Cardiac muscle cell (in vitro differentiated cells and primary cell): Measurements from ENCODE around the gene DCHS2. TPM values are rescaled to one million over a fixed set of nuclear protein-coding genes. Genes with fewer than 3 reads are reported as not detected.

Experiments used
- DNase-seq, 2 donors: peaks; one replicate each; pipeline versions ENCODE4 v3.0.0 to v3.0.0-alpha.2; 2010 to 2017; ENCODE audit warnings: low read depth in 1 of 2, low spot score in 1 of 2
- H3K27ac ChIP-seq: fragments of 200-600 bp; sonication (generic); 2 replicates; pipeline ENCODE4 v1.5.1; 2016
- H3K27me3 ChIP-seq: fragments of 200-600 bp; sonication (generic); 2 replicates; pipeline ENCODE4 v1.6.0; 2016; ENCODE audit warnings: control low read depth
- H3K36me3 ChIP-seq: fragments of 200-600 bp; sonication (generic); 2 replicates; pipeline ENCODE4 v1.5.1; 2016; ENCODE audit warnings: control low read depth
- H3K4me1 ChIP-seq: fragments of 200-600 bp; sonication (generic); 2 replicates; pipeline ENCODE4 v1.8.1; 2017; ENCODE audit warnings: low read depth, mild to moderate bottlenecking, mixed run types
- H3K4me3 ChIP-seq: fragments of 200-600 bp; sonication (generic); 2 replicates; pipeline ENCODE4 v1.5.1; 2016; ENCODE audit warnings: mild to moderate bottlenecking
- H3K9me3 ChIP-seq: fragments of 200-600 bp; sonication (generic); 2 replicates; pipeline ENCODE4 v1.5.1; 2017; ENCODE audit warnings: low read depth, mild to moderate bottlenecking, control low read depth
- polyA plus RNA-seq: library from polyadenylated mRNA; unstranded; fragments of >200 nt; fragmentation: Nextera tagmentation; extraction: Ambion mirVana; gene quantifications from 2 replicates; pipeline ENCODE4 v1.2.1, GENCODE V29; 2016
- total RNA-seq: library from RNA; depleted of rRNA; stranded (reverse); fragments of >200 nt; gene quantifications from 2 replicates; pipeline ENCODE4 v1.2.3, GENCODE V29; 2016
- TF ChIP-seq, protein P1 (sequence below): IDR thresholded peaks from 2 replicates; pipeline ENCODE4 v1.5.1; 2012; ENCODE audit warnings: low read depth, mild to moderate bottlenecking, low read length

DCHS2 gene
- total and polyA plus RNA-seq, 2 experiments from 2014 or later, result 0.09 TPM; not detected in 1

DNA sequence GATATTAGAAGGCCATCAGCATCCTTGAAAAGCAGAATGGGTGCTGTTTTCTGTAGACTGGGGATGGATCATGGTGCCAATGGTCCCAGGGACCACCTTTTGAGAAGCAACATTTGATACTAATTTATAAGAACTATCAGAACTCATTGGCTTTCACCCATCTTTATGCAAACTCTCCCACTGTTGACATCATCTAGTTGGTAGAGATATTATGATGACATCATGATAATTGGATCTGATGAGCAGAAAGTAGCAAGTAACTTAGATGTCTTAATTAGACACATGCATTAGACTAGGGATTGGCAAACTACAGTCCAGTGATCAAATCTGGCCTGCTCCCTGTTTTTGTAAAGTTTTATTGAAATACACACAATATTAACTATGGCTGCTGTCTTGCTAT, 181.0 kb downstream of the DCHS2 start:
- H3K4me1 ChIP-seq, result no peaks in the 10 kb centered on the region
- H3K36me3 ChIP-seq, result no peaks in the 10 kb centered on the region
- TF ChIP-seq, protein P1, sequence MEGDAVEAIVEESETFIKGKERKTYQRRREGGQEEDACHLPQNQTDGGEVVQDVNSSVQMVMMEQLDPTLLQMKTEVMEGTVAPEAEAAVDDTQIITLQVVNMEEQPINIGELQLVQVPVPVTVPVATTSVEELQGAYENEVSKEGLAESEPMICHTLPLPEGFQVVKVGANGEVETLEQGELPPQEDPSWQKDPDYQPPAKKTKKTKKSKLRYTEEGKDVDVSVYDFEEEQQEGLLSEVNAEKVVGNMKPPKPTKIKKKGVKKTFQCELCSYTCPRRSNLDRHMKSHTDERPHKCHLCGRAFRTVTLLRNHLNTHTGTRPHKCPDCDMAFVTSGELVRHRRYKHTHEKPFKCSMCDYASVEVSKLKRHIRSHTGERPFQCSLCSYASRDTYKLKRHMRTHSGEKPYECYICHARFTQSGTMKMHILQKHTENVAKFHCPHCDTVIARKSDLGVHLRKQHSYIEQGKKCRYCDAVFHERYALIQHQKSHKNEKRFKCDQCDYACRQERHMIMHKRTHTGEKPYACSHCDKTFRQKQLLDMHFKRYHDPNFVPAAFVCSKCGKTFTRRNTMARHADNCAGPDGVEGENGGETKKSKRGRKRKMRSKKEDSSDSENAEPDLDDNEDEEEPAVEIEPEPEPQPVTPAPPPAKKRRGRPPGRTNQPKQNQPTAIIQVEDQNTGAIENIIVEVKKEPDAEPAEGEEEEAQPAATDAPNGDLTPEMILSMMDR, result no peak
- H3K27ac ChIP-seq, result no peak overlapping the region
- no peaks in the 10 kb centered on the region for H3K27me3 ChIP-seq
- no peak for DNase-seq
- H3K4me3 ChIP-seq, result no peak overlapping the region
- no peaks in the 10 kb centered on the region for H3K9me3 ChIP-seq

- no peak overlapping the region for H3K4me3 ChIP-seq
- H3K27me3 ChIP-seq, result no peaks in the 10 kb centered on the region
- TF ChIP-seq, protein P1, result no peak
- DNase-seq, result no peak
- no peaks in the 10 kb centered on the region for H3K9me3 ChIP-seq
- H3K27ac ChIP-seq, result no peak overlapping the region
- no peaks in the 10 kb centered on the region for H3K4me1 ChIP-seq
- no peaks in the 10 kb centered on the region for H3K36me3 ChIP-seq
Observed at GRCh38 chr4:154308207-154308606, 183.4 kb downstream of the DCHS2 start.

- TF ChIP-seq, protein P1, result no peak
- H3K9me3 ChIP-seq, result no peaks in the 10 kb centered on the region
- H3K36me3 ChIP-seq, result no peaks in the 10 kb centered on the region
- no peak for DNase-seq
- H3K4me1 ChIP-seq, result no peaks in the 10 kb centered on the region
- H3K27me3 ChIP-seq, result no peaks in the 10 kb centered on the region
- no peak overlapping the region for H3K4me3 ChIP-seq
- no peak overlapping the region for H3K27ac ChIP-seq
Observed at GRCh38 chr4:154307451-154307850, 184.1 kb downstream of the DCHS2 start.

DNA sequence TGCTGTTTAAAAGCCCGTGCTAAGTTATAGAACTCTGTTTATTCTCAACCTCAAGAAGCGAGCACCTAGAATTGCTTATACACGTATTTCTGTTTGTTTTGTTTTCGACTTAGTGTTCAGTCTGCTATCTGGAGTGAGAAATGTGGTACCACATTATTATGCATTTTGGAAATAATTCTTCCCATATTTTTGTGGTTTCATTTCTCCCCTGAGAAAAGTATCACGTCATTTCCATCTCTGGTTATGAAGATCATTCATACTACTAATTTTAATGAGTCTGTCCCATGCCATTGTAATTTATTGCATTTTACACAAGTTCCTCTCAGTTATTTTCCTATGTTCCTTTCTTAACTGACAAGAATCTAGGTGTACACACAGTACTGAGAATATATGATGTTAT, 186.0 kb downstream of the DCHS2 start:
- Histone ChIP-seq H3K4me3 (no peak overlapping the region), H3K4me1 (no peaks in the 10 kb centered on the region), H3K27ac (no peak overlapping the region), H3K27me3 (no peaks in the 10 kb centered on the region), H3K9me3 (no peaks in the 10 kb centered on the region), H3K36me3 (no peaks in the 10 kb centered on the region)
- no peak for DNase-seq
- TF ChIP-seq, protein P1, result no peak

GRCh38 chr4:154304679-154305078, 186.9 kb downstream of the DCHS2 start:
- no peak for DNase-seq
- H3K27me3 ChIP-seq, result no peaks in the 10 kb centered on the region
- TF ChIP-seq, protein P1, result no peak
- no peak overlapping the region for H3K27ac ChIP-seq
- no peak overlapping the region for H3K4me3 ChIP-seq
- no peaks in the 10 kb centered on the region for H3K36me3 ChIP-seq
- H3K4me1 ChIP-seq, result no peaks in the 10 kb centered on the region
- H3K9me3 ChIP-seq, result no peaks in the 10 kb centered on the region
